ENCODE data around the gene FAF1.
"Not testable (repeated sequence)": the region's sequence is repeated elsewhere in the genome, so short reads cannot be mapped to it uniquely, and the experiment has no call there.

The FAF1 gene

GRCh38 chr1:50846224-50846839, 113.7 kb downstream of the FAF1 start:
- no peak for DNase-seq (ENCODE audit: low read depth)

GRCh38 chr1:50841791-50842387, 118.2 kb downstream of the FAF1 start:
- no peak for DNase-seq (ENCODE audit: low read depth)

- DNase-seq (ENCODE audit: low read depth) = no peak
These were observed 124.0 kb downstream of the FAF1 start for GRCh38 chr1:50836117-50836516.

GRCh38 chr1:50833216-50833615, 126.9 kb downstream of the FAF1 start:
- DNase-seq (ENCODE audit: low read depth) = no peak

- no peak for DNase-seq (ENCODE audit: low read depth)
These were observed 127.9 kb downstream of the FAF1 start for GRCh38 chr1:50832167-50832566.

GRCh38 chr1:50831300-50832061, 128.6 kb downstream of the FAF1 start:
- DNase-seq (ENCODE audit: low read depth) = no peak

- DNase-seq (ENCODE audit: low read depth) = no peak
These were observed 129.4 kb downstream of the FAF1 start for GRCh38 chr1:50830621-50831020.

- DNase-seq (ENCODE audit: low read depth) = no peak
These were observed 130.8 kb downstream of the FAF1 start for GRCh38 chr1:50829014-50829958.

GRCh38 chr1:50827546-50827945, 132.5 kb downstream of the FAF1 start:
- no peak for DNase-seq (ENCODE audit: low read depth)

- DNase-seq (ENCODE audit: low read depth) = not testable (repeated sequence)
These were observed 133.3 kb downstream of the FAF1 start for GRCh38 chr1:50826792-50827191.

GRCh38 chr1:50822035-50822776, 137.9 kb downstream of the FAF1 start:
- DNase-seq (ENCODE audit: low read depth) = no peak

GRCh38 chr1:50820545-50820944, 139.5 kb downstream of the FAF1 start:
- no peak for DNase-seq (ENCODE audit: low read depth)

- DNase-seq (ENCODE audit: low read depth) = no peak
These were observed 147.7 kb downstream of the FAF1 start for GRCh38 chr1:50812346-50812745.

GRCh38 chr1:50808296-50808695, 151.8 kb downstream of the FAF1 start:
- DNase-seq (ENCODE audit: low read depth) = no peak

GRCh38 chr1:50796272-50796671, 163.8 kb downstream of the FAF1 start:
- DNase-seq (ENCODE audit: low read depth) = no peak

- DNase-seq (ENCODE audit: low read depth) = no peak
These were observed 166.5 kb downstream of the FAF1 start for GRCh38 chr1:50793521-50793920.

GRCh38 chr1:50787266-50787665, 172.8 kb downstream of the FAF1 start:
- no peak for DNase-seq (ENCODE audit: low read depth)

GRCh38 chr1:50783286-50783685, 176.8 kb downstream of the FAF1 start:
- no peak for DNase-seq (ENCODE audit: low read depth)

GRCh38 chr1:50780797-50781196, 179.3 kb downstream of the FAF1 start:
- DNase-seq (ENCODE audit: low read depth) = no peak

- DNase-seq (ENCODE audit: low read depth) = no peak
These were observed 180.3 kb downstream of the FAF1 start for GRCh38 chr1:50779801-50780200.

GRCh38 chr1:50775740-50776139, 184.3 kb downstream of the FAF1 start:
- no peak for DNase-seq (ENCODE audit: low read depth)

All from fibroblast of the conjunctiva (primary cell).